GM13976 (cell line): ENCODE measurements around the gene SEC24B.

Source experiments
- DNase-seq: peaks from one replicate; pipeline ENCODE4 v3.0.0; 2012; ENCODE audit warnings: low spot score
- CTCF ChIP-seq: IDR thresholded peaks from 2 replicates; pipeline ENCODE4 v1.5.1; 2012; ENCODE audit warnings: borderline replicate concordance, mild to moderate bottlenecking; ENCODE audit not compliant: insufficient read depth; ENCODE audit errors: extremely low read depth, missing control alignments, control extremely low read depth
- in situ Hi-C: fragments of 300-500 bp; cut with MboI; formaldehyde crosslinking; loops from one replicate; pipeline ENCODE4 v1.12.0; 2022; ENCODE audit warnings: low sequenced_read_pairs, mixed read lengths, inconsistent platforms; ENCODE audit not compliant: unreplicated experiment

The SEC24B gene

GRCh38 chr4:109462297-109462696 is 28.7 kb downstream of the SEC24B start:
- no peak for TF ChIP-seq CTCF
- in situ Hi-C loops = no loop called here
- DNase-seq = no peak

- no peak for TF ChIP-seq CTCF
- DNase-seq = no peak
- in situ Hi-C loops = no loop called here
Measured at GRCh38 chr4:109462802-109463201, 29.2 kb downstream of the SEC24B start.

DNA sequence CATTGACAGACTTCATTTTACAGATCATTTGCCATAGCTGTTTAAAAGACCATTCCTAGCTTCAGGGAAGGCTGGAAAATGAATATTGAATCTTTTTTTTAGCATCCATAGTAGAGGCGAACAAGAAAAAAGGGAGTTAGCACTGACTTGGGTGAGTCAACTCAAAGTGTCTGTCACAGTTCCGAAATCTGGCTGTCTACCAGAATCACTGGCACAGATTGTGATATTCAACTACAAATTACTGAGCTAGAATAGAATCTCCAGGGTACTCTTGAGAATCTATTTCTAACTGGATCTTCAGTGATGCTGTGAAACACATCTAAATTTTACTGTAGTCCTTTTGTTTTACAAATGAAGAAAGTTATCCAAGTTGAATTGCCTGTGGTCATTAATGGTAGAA is 31.5 kb downstream of the SEC24B start:
- no peak for DNase-seq
- no peak for TF ChIP-seq CTCF
- in situ Hi-C loops = no loop called here

DNA sequence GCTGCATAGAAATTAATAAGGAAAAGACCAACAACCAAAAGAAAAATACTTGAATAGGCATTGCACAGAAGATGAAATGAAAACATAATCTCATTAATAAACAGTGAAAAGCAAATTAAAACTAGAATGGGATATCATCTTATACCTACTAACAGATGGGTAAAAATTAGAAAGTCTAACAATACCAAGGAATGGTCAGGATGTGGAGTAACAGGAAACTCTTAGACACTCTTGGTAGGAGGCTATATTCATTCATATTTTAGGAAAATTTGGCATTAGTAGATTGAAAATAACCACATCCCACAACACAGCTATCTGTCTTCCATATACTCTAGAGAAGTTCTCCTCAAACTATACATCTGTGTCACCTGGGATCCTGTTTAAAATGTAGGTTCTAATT is 36.3 kb downstream of the SEC24B start:
- DNase-seq = no peak
- TF ChIP-seq CTCF = no peak
- in situ Hi-C loops = no loop called here

DNA sequence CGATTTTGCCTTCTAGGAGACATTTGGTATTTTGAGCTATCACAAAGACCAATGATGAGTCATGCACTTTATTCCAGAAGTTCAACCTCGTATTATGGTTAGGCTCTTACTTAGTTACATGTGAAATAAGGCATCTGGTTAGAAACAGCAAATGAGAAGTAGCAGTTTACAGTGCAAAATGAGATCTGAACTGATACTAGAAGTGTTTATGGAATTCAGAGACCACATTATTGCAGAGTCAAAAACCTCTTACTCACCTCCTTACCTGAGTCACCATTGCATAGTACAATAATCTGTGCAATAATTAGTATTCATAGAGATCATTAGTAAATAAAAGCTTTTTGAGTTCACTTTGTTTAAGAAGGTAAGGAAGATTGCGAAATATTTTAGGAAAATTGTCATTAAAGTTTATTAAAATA is 38.7 kb downstream of the SEC24B start:
- in situ Hi-C loops = no loop called here
- DNase-seq = no peak
- TF ChIP-seq CTCF = no peak

GRCh38 chr4:109473824-109474223 is 40.2 kb downstream of the SEC24B start:
- DNase-seq = no peak
- in situ Hi-C loops = no loop called here
- no peak for TF ChIP-seq CTCF

GRCh38 chr4:109486007-109486406 is 52.4 kb downstream of the SEC24B start:
- in situ Hi-C loops = no loop called here

More at GRCh38 chr4:109486007-109486406, 52.4 kb downstream of the SEC24B start:
- TF ChIP-seq CTCF = no peak
- DNase-seq = no peak
